Smooth muscle cell (in vitro differentiated cells): ENCODE data around the gene METTL23. TPM values are rescaled to one million over a fixed set of nuclear protein-coding genes. Genes with fewer than 3 reads are reported as not detected.
"Not testable (repeated sequence)": the region's sequence is repeated elsewhere in the genome, so short reads cannot be mapped to it uniquely, and the experiment has no call there.

ENCODE experiments used
- DNase-seq: peaks from one replicate; lab custom pipeline; 2025; ENCODE audit not compliant: unreplicated experiment; lab: John Stamatoyannopoulos, UW
- H2AFZ ChIP-seq: fragments of 200-600 bp; sonication (generic); 2 replicates; pipeline ENCODE4 v1.6.0; 2016; ENCODE audit warnings: antibody characterized with exemption, low read depth, mild to moderate bottlenecking
- H3F3A ChIP-seq: fragments of 200-600 bp; sonication (generic); 2 replicates; pipeline ENCODE4 v1.6.0; 2017; ENCODE audit warnings: antibody characterized with exemption, low read depth
- H3K27ac ChIP-seq: fragments of 200-600 bp; sonication (generic); 2 replicates; pipeline ENCODE4 v1.5.1; 2016; ENCODE audit warnings: low read depth, mild to moderate bottlenecking
- H3K27me3 ChIP-seq: fragments of 200-600 bp; sonication (generic); 2 replicates; pipeline ENCODE4 v1.6.1; 2016; ENCODE audit warnings: low read depth, mild to moderate bottlenecking
- H3K36me3 ChIP-seq: fragments of 200-600 bp; sonication (generic); 2 replicates; pipeline ENCODE4 v1.5.1; 2016; ENCODE audit warnings: low read depth
- H3K4me1 ChIP-seq: fragments of 200-600 bp; sonication (generic); 2 replicates; pipeline ENCODE4 v1.5.1; 2016; ENCODE audit warnings: low read depth
- H3K4me2 ChIP-seq: fragments of 200-600 bp; sonication (generic); 2 replicates; pipeline ENCODE4 v1.6.0; 2016; ENCODE audit warnings: mild to moderate bottlenecking
- H3K4me3 ChIP-seq: fragments of 200-600 bp; sonication (generic); 2 replicates; pipeline ENCODE4 v1.5.1; 2016; ENCODE audit warnings: mild to moderate bottlenecking
- H3K79me2 ChIP-seq: fragments of 200-600 bp; sonication (generic); 2 replicates; pipeline ENCODE4 v1.6.0; 2016; ENCODE audit warnings: low read depth, mild to moderate bottlenecking
- H3K9ac ChIP-seq: fragments of 200-600 bp; sonication (generic); 2 replicates; pipeline ENCODE4 v1.6.0; 2016; ENCODE audit warnings: low read depth
- H3K9me3 ChIP-seq: fragments of 200-600 bp; sonication (generic); replicated peaks from 2 replicates; pipeline ENCODE4 v1.5.1; 2016; ENCODE audit warnings: low read depth
- H4K20me1 ChIP-seq: fragments of 200-600 bp; sonication (generic); 2 replicates; pipeline ENCODE4 v1.6.0; 2016; ENCODE audit warnings: low read depth
- WGBS: methylation state at CpG from one replicate; pipeline ENCODE4 v1.1.7; 2016; ENCODE audit warnings: low lambda C conversion rate; 5-methylcytosine and 5-hydroxymethylcytosine counted together
- polyA plus RNA-seq: library from polyadenylated mRNA; unstranded; fragments of >200 nt; fragmentation: Nextera tagmentation; extraction: Ambion mirVana; gene quantifications from 2 replicates; pipeline ENCODE4 v1.2.1, GENCODE V29; 2016
- total RNA-seq: library from RNA; depleted of rRNA; stranded (reverse); fragments of >200 nt; gene quantifications from 2 replicates; pipeline ENCODE4 v1.2.3, GENCODE V29; 2014
- TF ChIP-seq, protein P1 (sequence below): fragments of 200-600 bp; sonication (generic); IDR thresholded peaks from 2 replicates; pipeline ENCODE4 v1.5.1; 2017; ENCODE audit warnings: borderline replicate concordance, mild to moderate bottlenecking, antibody characterized with exemption; ENCODE audit not compliant: insufficient read depth, poor library complexity, severe bottlenecking

The METTL23 gene
- total and polyA plus RNA-seq, 2 experiments from 2014 or later, result 28.2 to 47.1 TPM

DNA sequence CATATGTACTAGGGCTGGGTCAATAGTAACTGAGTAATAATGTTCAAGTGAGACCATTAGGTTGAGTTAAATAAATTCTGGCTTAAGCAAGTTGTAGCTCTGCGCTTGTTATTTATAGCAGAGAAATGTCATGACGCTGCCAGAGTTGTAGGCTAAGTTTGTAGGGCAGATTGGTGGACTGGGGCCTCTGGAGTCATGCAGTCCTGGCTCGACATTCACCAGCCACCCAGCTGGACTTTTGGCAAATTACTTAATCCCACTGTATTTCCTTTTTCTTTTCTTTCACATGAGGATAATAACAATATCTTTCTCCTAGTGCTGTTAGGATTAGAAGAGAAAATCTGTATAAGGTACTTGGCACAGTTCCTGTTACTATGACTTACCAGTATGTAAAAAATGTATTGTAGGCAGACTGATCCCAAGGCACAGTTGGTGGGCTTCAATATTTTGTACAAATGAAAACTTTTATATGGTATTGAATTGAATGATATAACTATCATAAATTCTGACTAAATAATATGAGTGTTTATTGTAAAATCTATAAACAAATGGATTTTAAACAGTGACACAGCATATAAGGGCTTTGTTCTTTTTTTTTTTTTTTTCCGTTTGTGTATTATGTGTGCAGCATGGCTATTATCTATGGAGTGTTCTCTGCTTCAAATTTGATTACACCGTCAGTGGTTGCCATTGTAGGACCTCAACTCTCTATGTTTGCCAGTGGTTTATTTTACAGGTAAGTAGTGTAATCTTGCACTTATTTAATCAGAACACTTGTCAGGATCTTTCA, 13.9 kb downstream of the METTL23 start:
- Histone ChIP-seq H3K4me3 (peak overlapping the region; percentile 25), H3K27ac (peak overlapping the region; percentile 7), H2AFZ (no peak overlapping the region), H3K36me3 (peaks cover 14% of the 10 kb centered on the region), H4K20me1 (peaks cover 8% of the 10 kb centered on the region), H3K9ac (no peak overlapping the region), H3F3A (peaks cover 11% of the 10 kb centered on the region), H3K4me2 (peak overlapping the region; percentile 66), H3K4me1 (peaks cover 16% of the 10 kb centered on the region), H3K27me3 (no peaks in the 10 kb centered on the region), H3K79me2 (peaks cover 35% of the 10 kb centered on the region), H3K9me3 (no peaks in the 10 kb centered on the region)
- 41% methylated on average over 5 of the region's 5 CpGs for WGBS
- DNase-seq, result no peak
- TF ChIP-seq, protein P1, sequence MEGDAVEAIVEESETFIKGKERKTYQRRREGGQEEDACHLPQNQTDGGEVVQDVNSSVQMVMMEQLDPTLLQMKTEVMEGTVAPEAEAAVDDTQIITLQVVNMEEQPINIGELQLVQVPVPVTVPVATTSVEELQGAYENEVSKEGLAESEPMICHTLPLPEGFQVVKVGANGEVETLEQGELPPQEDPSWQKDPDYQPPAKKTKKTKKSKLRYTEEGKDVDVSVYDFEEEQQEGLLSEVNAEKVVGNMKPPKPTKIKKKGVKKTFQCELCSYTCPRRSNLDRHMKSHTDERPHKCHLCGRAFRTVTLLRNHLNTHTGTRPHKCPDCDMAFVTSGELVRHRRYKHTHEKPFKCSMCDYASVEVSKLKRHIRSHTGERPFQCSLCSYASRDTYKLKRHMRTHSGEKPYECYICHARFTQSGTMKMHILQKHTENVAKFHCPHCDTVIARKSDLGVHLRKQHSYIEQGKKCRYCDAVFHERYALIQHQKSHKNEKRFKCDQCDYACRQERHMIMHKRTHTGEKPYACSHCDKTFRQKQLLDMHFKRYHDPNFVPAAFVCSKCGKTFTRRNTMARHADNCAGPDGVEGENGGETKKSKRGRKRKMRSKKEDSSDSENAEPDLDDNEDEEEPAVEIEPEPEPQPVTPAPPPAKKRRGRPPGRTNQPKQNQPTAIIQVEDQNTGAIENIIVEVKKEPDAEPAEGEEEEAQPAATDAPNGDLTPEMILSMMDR, result no peak

DNA sequence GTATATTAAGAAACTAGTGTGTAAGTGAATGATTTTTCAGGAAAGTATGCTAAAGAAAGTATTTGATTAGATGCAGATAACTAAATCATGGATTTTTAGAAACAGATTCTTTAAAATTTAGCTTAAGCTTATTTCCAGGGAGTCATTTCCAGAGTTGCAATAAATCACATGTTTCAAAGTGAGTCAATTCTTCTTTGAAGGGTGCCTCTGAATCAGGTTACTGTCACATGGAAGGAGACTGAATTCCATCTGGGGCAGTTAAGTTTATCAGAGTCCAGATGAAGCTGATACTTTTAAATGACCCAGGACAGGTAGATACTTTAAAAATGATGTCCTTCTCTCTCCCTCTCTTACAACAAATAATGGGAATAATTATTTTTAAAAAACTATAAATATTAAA, 16.3 kb downstream of the METTL23 start:
- TF ChIP-seq, protein P1, result no peak
- Histone ChIP-seq H3F3A (peaks cover 4% of the 10 kb centered on the region), H3K27ac (no peak overlapping the region), H3K4me3 (no peak overlapping the region), H3K4me1 (peaks cover 16% of the 10 kb centered on the region), H2AFZ (no peak overlapping the region), H4K20me1 (no peaks in the 10 kb centered on the region), H3K4me2 (no peak overlapping the region), H3K36me3 (peaks cover 14% of the 10 kb centered on the region), H3K27me3 (no peaks in the 10 kb centered on the region), H3K9ac (no peak overlapping the region), H3K79me2 (peaks cover 25% of the 10 kb centered on the region), H3K9me3 (no peaks in the 10 kb centered on the region)
- DNase-seq, result no peak

DNA sequence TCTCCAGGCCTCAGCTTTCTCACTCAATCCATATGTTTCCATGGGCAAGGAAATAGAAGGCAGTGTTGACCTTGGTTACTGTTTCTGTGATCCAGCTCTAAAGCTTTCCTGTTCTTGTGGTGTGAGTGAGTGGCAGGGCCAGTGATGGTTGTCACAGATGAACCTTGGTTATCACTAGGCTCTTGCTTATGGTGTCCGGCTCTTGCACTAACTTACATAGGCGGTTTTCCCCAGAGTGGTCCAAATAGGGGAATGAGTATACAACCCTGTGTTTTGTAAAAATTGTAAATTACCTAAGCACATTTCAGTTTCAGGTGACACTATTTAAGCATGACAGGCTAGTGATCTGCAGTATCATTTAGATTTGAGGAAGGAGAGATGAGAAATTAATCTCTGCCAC, 18.1 kb downstream of the METTL23 start:
- H3K36me3 ChIP-seq, result peaks cover 14% of the 10 kb centered on the region
- H3F3A ChIP-seq, result no peaks in the 10 kb centered on the region
- H2AFZ ChIP-seq, result no peak overlapping the region
- H3K9me3 ChIP-seq, result no peaks in the 10 kb centered on the region
- WGBS, result 98% methylated on average over 2 of the region's 2 CpGs
- no peak for DNase-seq
- peaks cover 2% of the 10 kb centered on the region for H3K4me1 ChIP-seq
- no peak overlapping the region for H3K9ac ChIP-seq
- no peaks in the 10 kb centered on the region for H4K20me1 ChIP-seq
- no peak overlapping the region for H3K4me2 ChIP-seq
- TF ChIP-seq, protein P1, result no peak
- peaks cover 14% of the 10 kb centered on the region for H3K79me2 ChIP-seq
- H3K27ac ChIP-seq, result no peak overlapping the region
- no peaks in the 10 kb centered on the region for H3K27me3 ChIP-seq
- H3K4me3 ChIP-seq, result no peak overlapping the region

DNA sequence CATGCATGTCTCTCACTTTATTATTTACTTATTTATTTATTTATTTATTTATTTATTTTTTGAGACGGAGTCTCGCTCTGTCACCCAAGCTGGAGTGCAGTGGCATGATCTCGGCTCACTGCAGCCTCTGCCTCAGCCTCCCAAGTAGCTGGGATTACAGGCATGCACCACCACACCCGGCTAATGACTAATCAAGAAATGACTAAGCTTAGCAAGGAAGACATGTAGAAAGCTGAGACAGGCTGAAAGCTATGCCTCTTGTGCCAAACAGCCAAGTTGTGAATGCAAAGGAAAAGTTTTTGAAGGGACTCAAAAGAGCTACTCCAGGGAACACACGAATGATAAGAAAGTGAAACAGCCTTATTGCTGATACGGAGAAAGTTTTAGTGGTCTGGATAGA, 19.1 kb downstream of the METTL23 start:
- WGBS, result 85% methylated on average over 6 of the region's 6 CpGs
- not testable (repeated sequence) for H3K27ac ChIP-seq, H3K4me2 ChIP-seq, H2AFZ ChIP-seq, H3K4me3 ChIP-seq, H3K79me2 ChIP-seq, H3K9me3 ChIP-seq, H3K9ac ChIP-seq, H3K27me3 ChIP-seq, DNase-seq, H3F3A ChIP-seq, H3K4me1 ChIP-seq, H4K20me1 ChIP-seq
- H3K36me3 ChIP-seq, result peaks cover 14% of the 10 kb centered on the region
